Memory B cell (primary cell): ENCODE data around the gene HEXB.
A peak's percentile ranks its signal among the peaks of the same experiment; 100 is the strongest.
"Not testable (repeated sequence)": the region's sequence is repeated elsewhere in the genome, so short reads cannot be mapped to it uniquely, and the experiment has no call there.

Experiments used
- ATAC-seq: fragments of 150-1000 bp; cut with Tn5 transposase; 2 replicates; pipeline ENCODE4 v1.10.0; 2021; ENCODE audit warnings: low read depth, mild to moderate bottlenecking, moderate library complexity
- DNase-seq, 2 donors: peaks; one replicate each; pipeline ENCODE4 v3.0.0; 2022; ENCODE audit warnings: low spot score in 2 of 2
- H3K27ac Mint-ChIP-seq: one replicate; pipeline ENCODE4 v1.8.0; 2022; ENCODE audit warnings: mild to moderate bottlenecking, moderate library complexity, mixed read lengths
- H3K27me3 Mint-ChIP-seq: one replicate; pipeline ENCODE4 v1.8.0; 2022; ENCODE audit warnings: mixed read lengths
- H3K36me3 Mint-ChIP-seq: one replicate; pipeline ENCODE4 v1.8.0; 2022; ENCODE audit warnings: mild to moderate bottlenecking, mixed read lengths
- H3K4me1 Mint-ChIP-seq: one replicate; pipeline ENCODE4 v1.8.0; 2022; ENCODE audit warnings: mixed read lengths
- H3K4me3 Mint-ChIP-seq: one replicate; pipeline ENCODE4 v1.8.0; 2022; ENCODE audit warnings: mild to moderate bottlenecking, moderate library complexity, mixed read lengths
- H3K9me3 Mint-ChIP-seq: one replicate; pipeline ENCODE4 v1.8.0; 2022; ENCODE audit warnings: mixed read lengths

Gene HEXB

GRCh38 chr5:74669821-74670220, 15.2 kb upstream of the HEXB start:
- Mint-ChIP-seq H3K9me3 (peaks cover 2% of the 10 kb centered on the region), H3K36me3 (peaks cover 1% of the 10 kb centered on the region), H3K27me3 (peaks cover 8% of the 10 kb centered on the region), H3K4me3 (no peak overlapping the region), H3K27ac (no peak overlapping the region), H3K4me1 (peaks cover 2% of the 10 kb centered on the region)
- ATAC-seq, result no peak
- no peak for DNase-seq

GRCh38 chr5:74670396-74671038, 14.5 kb upstream of the HEXB start:
- Mint-ChIP-seq H3K9me3 (peaks cover 2% of the 10 kb centered on the region), H3K27ac (no peak overlapping the region), H3K27me3 (peaks cover 8% of the 10 kb centered on the region), H3K4me3 (no peak overlapping the region), H3K4me1 (peaks cover 2% of the 10 kb centered on the region), H3K36me3 (peaks cover 1% of the 10 kb centered on the region)
- no peak for ATAC-seq
- DNase-seq, result no peak

- Mint-ChIP-seq H3K27me3 (peaks cover 8% of the 10 kb centered on the region), H3K36me3 (peaks cover 1% of the 10 kb centered on the region), H3K4me3 (no peak overlapping the region), H3K9me3 (peaks cover 2% of the 10 kb centered on the region), H3K27ac (no peak overlapping the region), H3K4me1 (peaks cover 2% of the 10 kb centered on the region)
- ATAC-seq, result no peak
- no peak for DNase-seq
Observed at GRCh38 chr5:74672215-74672877, 12.7 kb upstream of the HEXB start.

- H3K27me3 Mint-ChIP-seq, result peaks cover 8% of the 10 kb centered on the region
- H3K36me3 Mint-ChIP-seq, result peaks cover 1% of the 10 kb centered on the region
- ATAC-seq (peak; percentile 41), DNase-seq (no peak)
- no peak overlapping the region for H3K27ac Mint-ChIP-seq
- H3K4me1 Mint-ChIP-seq, result peaks cover 2% of the 10 kb centered on the region
- H3K9me3 Mint-ChIP-seq, result peaks cover 2% of the 10 kb centered on the region
- no peak overlapping the region for H3K4me3 Mint-ChIP-seq
Observed at GRCh38 chr5:74673011-74673790, 11.8 kb upstream of the HEXB start.

- not testable (repeated sequence) for H3K9me3 Mint-ChIP-seq, H3K4me1 Mint-ChIP-seq, H3K4me3 Mint-ChIP-seq, DNase-seq, ATAC-seq, H3K36me3 Mint-ChIP-seq, H3K27ac Mint-ChIP-seq, H3K27me3 Mint-ChIP-seq
Observed at GRCh38 chr5:74676466-74676865, 8.6 kb upstream of the HEXB start.

GRCh38 chr5:74678123-74678522, 6.9 kb upstream of the HEXB start:
- not testable (repeated sequence) for DNase-seq, H3K36me3 Mint-ChIP-seq, H3K9me3 Mint-ChIP-seq, H3K4me1 Mint-ChIP-seq, H3K4me3 Mint-ChIP-seq, ATAC-seq, H3K27ac Mint-ChIP-seq, H3K27me3 Mint-ChIP-seq

- not testable (repeated sequence) for H3K27me3 Mint-ChIP-seq, ATAC-seq, H3K9me3 Mint-ChIP-seq, H3K36me3 Mint-ChIP-seq, H3K4me3 Mint-ChIP-seq, H3K4me1 Mint-ChIP-seq, DNase-seq, H3K27ac Mint-ChIP-seq
Observed at GRCh38 chr5:74679300-74679699, 5.7 kb upstream of the HEXB start.

GRCh38 chr5:74679966-74680365, 5.1 kb upstream of the HEXB start:
- Mint-ChIP-seq H3K4me3 (no peak overlapping the region), H3K4me1 (peaks cover 4% of the 10 kb centered on the region), H3K27me3 (peaks cover 2% of the 10 kb centered on the region), H3K36me3 (no peaks in the 10 kb centered on the region), H3K9me3 (no peaks in the 10 kb centered on the region), H3K27ac (no peak overlapping the region)
- DNase-seq (no peak), ATAC-seq (no peak)

- ATAC-seq (peak; percentile 67), DNase-seq (peak; percentile 29 to 34)
- Mint-ChIP-seq H3K36me3 (peaks cover 12% of the 10 kb centered on the region), H3K27ac (peak overlapping the region; percentile 59), H3K4me1 (peaks cover 21% of the 10 kb centered on the region), H3K27me3 (no peaks in the 10 kb centered on the region), H3K4me3 (peak overlapping the region; percentile 81), H3K9me3 (no peaks in the 10 kb centered on the region)
Observed at GRCh38 chr5:74685979-74686631, 1.1 kb downstream of the HEXB start.

GRCh38 chr5:74686962-74687751, 2.1 kb downstream of the HEXB start:
- Mint-ChIP-seq H3K27me3 (no peaks in the 10 kb centered on the region), H3K9me3 (no peaks in the 10 kb centered on the region), H3K4me3 (no peak overlapping the region), H3K4me1 (peaks cover 17% of the 10 kb centered on the region), H3K27ac (peak overlapping the region; percentile 59), H3K36me3 (peaks cover 12% of the 10 kb centered on the region)
- DNase-seq, result no peak
- no peak for ATAC-seq

- DNase-seq (no peak), ATAC-seq (no peak)
- no peaks in the 10 kb centered on the region for H3K27me3 Mint-ChIP-seq
- H3K4me3 Mint-ChIP-seq, result no peak overlapping the region
- no peaks in the 10 kb centered on the region for H3K4me1 Mint-ChIP-seq
- peaks cover 29% of the 10 kb centered on the region for H3K36me3 Mint-ChIP-seq
- peak overlapping the region; percentile 7 for H3K27ac Mint-ChIP-seq
- no peaks in the 10 kb centered on the region for H3K9me3 Mint-ChIP-seq
Observed at GRCh38 chr5:74693191-74693590, 8.2 kb downstream of the HEXB start.

- no peak overlapping the region for H3K27ac Mint-ChIP-seq
- H3K9me3 Mint-ChIP-seq, result no peaks in the 10 kb centered on the region
- peaks cover 22% of the 10 kb centered on the region for H3K36me3 Mint-ChIP-seq
- no peak overlapping the region for H3K4me3 Mint-ChIP-seq
- DNase-seq (no peak), ATAC-seq (no peak)
- H3K27me3 Mint-ChIP-seq, result no peaks in the 10 kb centered on the region
- H3K4me1 Mint-ChIP-seq, result no peaks in the 10 kb centered on the region
Observed at GRCh38 chr5:74717596-74717995, 32.6 kb downstream of the HEXB start.

GRCh38 chr5:74722271-74722670, 37.2 kb downstream of the HEXB start:
- H3K27me3 Mint-ChIP-seq, result no peaks in the 10 kb centered on the region
- peaks cover 26% of the 10 kb centered on the region for H3K36me3 Mint-ChIP-seq
- DNase-seq (no peak), ATAC-seq (no peak)
- no peaks in the 10 kb centered on the region for H3K9me3 Mint-ChIP-seq
- peak overlapping the region; percentile 0 for H3K27ac Mint-ChIP-seq
- no peak overlapping the region for H3K4me3 Mint-ChIP-seq
- no peaks in the 10 kb centered on the region for H3K4me1 Mint-ChIP-seq
